ENCODE data around the gene DCPS.

DCPS gene

GRCh38 chr11:126288237-126288636, 15.6 kb upstream of the DCPS start:
- Histone ChIP-seq H3K27me3 (ENCODE audit: insufficient read depth, low read length, poor library complexity) (no peaks in the 10 kb centered on the region), H3K4ac (ENCODE audit: low read depth, low read length) (no peak overlapping the region), H2BK120ac (ENCODE audit: low read depth, low read length) (no peak overlapping the region), H2BK15ac (replicated peaks; ENCODE audit: low read depth) (no peak overlapping the region), H4K5ac (ENCODE audit: low read length) (no peak overlapping the region), H2AK5ac (ENCODE audit: low read length) (no peak overlapping the region), H3K23ac (ENCODE audit: low read length) (no peak overlapping the region), H3K4me3 (ENCODE audit: low read length) (no peak overlapping the region), H3K18ac (ENCODE audit: low read length) (no peak overlapping the region), H3K36me3 (ENCODE audit: control insufficient read depth, insufficient read depth, low read length) (no peaks in the 10 kb centered on the region), H3K56ac (ENCODE audit: low read length) (no peak overlapping the region), H3K79me1 (ENCODE audit: low read length) (no peaks in the 10 kb centered on the region), H3K4me1 (ENCODE audit: control insufficient read depth, low read depth, low read length) (peaks cover 4% of the 10 kb centered on the region), H4K8ac (ENCODE audit: low read depth, low read length) (no peak overlapping the region), H3K79me2 (ENCODE audit: control insufficient read depth, insufficient read depth, low read length) (no peaks in the 10 kb centered on the region), H2BK5ac (ENCODE audit: low read length) (no peak overlapping the region), H3K27ac (ENCODE audit: low read depth, low read length) (no peak overlapping the region), H3K9ac (ENCODE audit: low read length) (no peak overlapping the region), H3K4me2 (ENCODE audit: low read length) (no peak overlapping the region)
- DNase-seq: no peak
- no CpG with 5 or more reads among the region's 6 CpGs for WGBS (ENCODE audit: extremely low coverage, insufficient coverage, low lambda C conversion rate)

- Histone ChIP-seq H2AK5ac (ENCODE audit: low read length) (no peak overlapping the region), H2BK5ac (ENCODE audit: low read length) (no peak overlapping the region), H2BK120ac (ENCODE audit: low read depth, low read length) (no peak overlapping the region), H4K8ac (ENCODE audit: low read depth, low read length) (no peak overlapping the region), H3K56ac (ENCODE audit: low read length) (no peak overlapping the region), H2BK15ac (replicated peaks; ENCODE audit: low read depth) (no peak overlapping the region), H3K36me3 (ENCODE audit: control insufficient read depth, insufficient read depth, low read length) (no peaks in the 10 kb centered on the region), H3K79me2 (ENCODE audit: control insufficient read depth, insufficient read depth, low read length) (no peaks in the 10 kb centered on the region), H3K27ac (ENCODE audit: low read depth, low read length) (no peak overlapping the region), H3K4ac (ENCODE audit: low read depth, low read length) (no peak overlapping the region), H3K18ac (ENCODE audit: low read length) (no peak overlapping the region), H3K27me3 (ENCODE audit: insufficient read depth, low read length, poor library complexity) (no peaks in the 10 kb centered on the region), H3K4me3 (ENCODE audit: low read length) (no peak overlapping the region), H3K79me1 (ENCODE audit: low read length) (no peaks in the 10 kb centered on the region), H4K5ac (ENCODE audit: low read length) (no peak overlapping the region), H3K9ac (ENCODE audit: low read length) (no peak overlapping the region), H3K23ac (ENCODE audit: low read length) (no peak overlapping the region), H3K4me2 (ENCODE audit: low read length) (no peak overlapping the region), H3K4me1 (ENCODE audit: control insufficient read depth, low read depth, low read length) (no peaks in the 10 kb centered on the region)
- DNase-seq: no peak
- no CpG with 5 or more reads among the region's 12 CpGs for WGBS (ENCODE audit: extremely low coverage, insufficient coverage, low lambda C conversion rate)
Observed at GRCh38 chr11:126290887-126291286, 13.0 kb upstream of the DCPS start.

DNA sequence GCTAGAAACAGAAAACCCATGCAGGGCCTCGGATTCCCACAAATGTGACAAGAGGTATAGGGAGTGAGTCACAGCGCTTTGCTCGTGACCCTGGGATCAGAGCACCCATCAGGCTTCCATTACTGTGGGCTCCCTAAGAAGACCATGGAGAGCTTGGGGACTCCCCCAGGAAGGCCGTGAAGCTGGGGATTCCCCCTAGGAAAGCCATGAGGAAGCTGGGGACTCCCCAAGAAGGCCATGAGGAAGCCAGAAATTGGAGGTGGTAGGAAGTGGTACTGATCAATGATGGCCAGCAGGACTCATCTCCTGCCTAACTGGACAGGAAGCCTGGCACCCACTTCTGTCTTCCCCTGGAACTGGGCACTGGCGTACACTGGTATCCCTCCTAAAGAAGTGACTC, 10.1 kb upstream of the DCPS start:
- Histone ChIP-seq H3K18ac (ENCODE audit: low read length) (no peak overlapping the region), H3K27ac (ENCODE audit: low read depth, low read length) (no peak overlapping the region), H3K79me1 (ENCODE audit: low read length) (no peaks in the 10 kb centered on the region), H3K4me3 (ENCODE audit: low read length) (no peak overlapping the region), H2BK5ac (ENCODE audit: low read length) (no peak overlapping the region), H3K56ac (ENCODE audit: low read length) (no peak overlapping the region), H2AK5ac (ENCODE audit: low read length) (no peak overlapping the region), H3K27me3 (ENCODE audit: insufficient read depth, low read length, poor library complexity) (no peaks in the 10 kb centered on the region), H4K8ac (ENCODE audit: low read depth, low read length) (no peak overlapping the region), H3K4me2 (ENCODE audit: low read length) (no peak overlapping the region), H3K36me3 (ENCODE audit: control insufficient read depth, insufficient read depth, low read length) (no peaks in the 10 kb centered on the region), H4K5ac (ENCODE audit: low read length) (no peak overlapping the region), H3K79me2 (ENCODE audit: control insufficient read depth, insufficient read depth, low read length) (no peaks in the 10 kb centered on the region), H2BK15ac (replicated peaks; ENCODE audit: low read depth) (no peak overlapping the region), H2BK120ac (ENCODE audit: low read depth, low read length) (no peak overlapping the region), H3K4ac (ENCODE audit: low read depth, low read length) (no peak overlapping the region), H3K23ac (ENCODE audit: low read length) (no peak overlapping the region), H3K4me1 (ENCODE audit: control insufficient read depth, low read depth, low read length) (no peaks in the 10 kb centered on the region), H3K9ac (ENCODE audit: low read length) (no peak overlapping the region)
- no peak for DNase-seq
- WGBS (ENCODE audit: extremely low coverage, insufficient coverage, low lambda C conversion rate): no CpG with 5 or more reads among the region's 5 CpGs

- no peak overlapping the region for H3K4ac ChIP-seq (ENCODE audit: low read depth, low read length)
- no CpG with 5 or more reads among the region's 2 CpGs for WGBS (ENCODE audit: extremely low coverage, insufficient coverage, low lambda C conversion rate)
- H3K36me3 ChIP-seq (ENCODE audit: control insufficient read depth, insufficient read depth, low read length): no peaks in the 10 kb centered on the region
Observed at GRCh38 chr11:126297004-126297403, 6.9 kb upstream of the DCPS start.

DNA sequence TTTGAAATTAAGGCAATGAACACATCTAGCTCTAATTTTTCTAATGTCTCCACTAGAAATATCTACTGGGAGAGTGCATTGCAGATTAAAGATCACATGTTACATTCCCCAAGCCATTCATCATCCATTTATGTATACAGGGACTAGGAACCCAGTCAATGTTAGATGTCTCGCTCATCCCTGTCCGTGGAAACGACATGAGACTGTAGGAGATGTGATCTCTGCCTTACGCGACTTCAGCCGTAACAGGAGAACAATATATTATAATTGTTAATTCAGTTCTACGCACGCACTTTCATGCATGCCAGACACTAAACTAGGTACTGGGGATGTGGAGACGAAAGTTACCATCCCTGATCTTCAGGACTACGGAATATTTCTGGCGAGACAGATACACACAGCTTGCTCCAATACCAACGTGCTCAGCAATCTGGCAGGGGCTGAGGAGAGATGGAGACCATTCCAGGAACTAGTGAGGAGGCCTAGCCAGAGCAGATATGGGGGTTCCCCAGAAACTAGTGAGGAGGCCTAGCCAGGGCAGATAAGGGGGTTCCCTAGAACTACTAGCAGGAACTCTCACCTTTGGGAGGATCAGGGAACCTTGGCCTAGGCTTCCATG, 706 bp downstream of the DCPS start:
- Histone ChIP-seq H4K5ac (ENCODE audit: low read length) (no peak overlapping the region), H3K4me2 (ENCODE audit: low read length) (peak overlapping the region; percentile 28), H3K79me2 (ENCODE audit: control insufficient read depth, insufficient read depth, low read length) (no peaks in the 10 kb centered on the region), H4K8ac (ENCODE audit: low read depth, low read length) (no peak overlapping the region), H3K27ac (ENCODE audit: low read depth, low read length) (no peak overlapping the region), H3K4me3 (ENCODE audit: low read length) (no peak overlapping the region), H2BK15ac (replicated peaks; ENCODE audit: low read depth) (no peak overlapping the region), H2BK120ac (ENCODE audit: low read depth, low read length) (no peak overlapping the region), H3K27me3 (ENCODE audit: insufficient read depth, low read length, poor library complexity) (no peaks in the 10 kb centered on the region), H3K79me1 (ENCODE audit: low read length) (no peaks in the 10 kb centered on the region), H3K4me1 (ENCODE audit: control insufficient read depth, low read depth, low read length) (no peaks in the 10 kb centered on the region), H2AK5ac (ENCODE audit: low read length) (no peak overlapping the region), H3K36me3 (ENCODE audit: control insufficient read depth, insufficient read depth, low read length) (no peaks in the 10 kb centered on the region), H3K4ac (ENCODE audit: low read depth, low read length) (no peak overlapping the region), H3K23ac (ENCODE audit: low read length) (no peak overlapping the region), H3K9ac (ENCODE audit: low read length) (peak overlapping the region; percentile 32), H3K56ac (ENCODE audit: low read length) (peak overlapping the region; percentile 63), H3K18ac (ENCODE audit: low read length) (no peak overlapping the region), H2BK5ac (ENCODE audit: low read length) (no peak overlapping the region)
- no peak for DNase-seq
- no CpG with 5 or more reads among the region's 12 CpGs for WGBS (ENCODE audit: extremely low coverage, insufficient coverage, low lambda C conversion rate)

More at GRCh38 chr11:126297004-126297403, 6.9 kb upstream of the DCPS start:
- H2BK15ac ChIP-seq (replicated peaks; ENCODE audit: low read depth): no peak overlapping the region
- no peaks in the 10 kb centered on the region for H3K4me1 ChIP-seq (ENCODE audit: control insufficient read depth, low read depth, low read length)
- H2BK120ac ChIP-seq (ENCODE audit: low read depth, low read length): no peak overlapping the region
- no peak overlapping the region for H3K18ac ChIP-seq (ENCODE audit: low read length)
- no peak overlapping the region for H4K5ac ChIP-seq (ENCODE audit: low read length)
- no peaks in the 10 kb centered on the region for H3K79me1 ChIP-seq (ENCODE audit: low read length)
- H3K79me2 ChIP-seq (ENCODE audit: control insufficient read depth, insufficient read depth, low read length): no peaks in the 10 kb centered on the region
- no peak overlapping the region for H3K27ac ChIP-seq (ENCODE audit: low read depth, low read length)
- no peak for DNase-seq
- H3K9ac ChIP-seq (ENCODE audit: low read length): no peak overlapping the region
- no peaks in the 10 kb centered on the region for H3K27me3 ChIP-seq (ENCODE audit: insufficient read depth, low read length, poor library complexity)
- no peak overlapping the region for H3K56ac ChIP-seq (ENCODE audit: low read length)
- H3K23ac ChIP-seq (ENCODE audit: low read length): no peak overlapping the region
- H4K8ac ChIP-seq (ENCODE audit: low read depth, low read length): no peak overlapping the region
- H3K4me3 ChIP-seq (ENCODE audit: low read length): no peak overlapping the region
- no peak overlapping the region for H2BK5ac ChIP-seq (ENCODE audit: low read length)
- H2AK5ac ChIP-seq (ENCODE audit: low read length): no peak overlapping the region
- H3K4me2 ChIP-seq (ENCODE audit: low read length): no peak overlapping the region

DNA sequence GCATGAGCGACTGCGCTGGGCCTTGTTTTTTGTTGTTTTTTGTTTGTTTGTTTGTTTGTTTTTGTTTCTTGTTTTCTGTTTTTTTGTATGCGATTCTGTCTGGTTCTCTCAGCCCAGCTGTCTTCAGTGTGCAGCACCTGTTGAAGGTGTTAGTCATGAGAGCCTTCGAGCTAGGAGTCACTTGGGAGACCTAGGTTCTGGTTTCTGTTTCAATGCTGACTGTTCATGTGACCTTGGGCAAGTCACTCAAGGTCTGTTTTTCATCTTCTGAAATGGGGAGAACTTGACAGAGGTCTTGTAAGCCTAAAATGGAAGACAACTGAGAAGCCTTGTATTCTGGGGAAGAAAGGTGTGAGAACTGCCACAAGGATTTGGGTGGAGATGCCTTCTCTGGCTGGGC, 1.8 kb downstream of the DCPS start:
- no peak overlapping the region for H4K5ac ChIP-seq (ENCODE audit: low read length)
- H3K79me2 ChIP-seq (ENCODE audit: control insufficient read depth, insufficient read depth, low read length): no peaks in the 10 kb centered on the region
- no peak overlapping the region for H2BK5ac ChIP-seq (ENCODE audit: low read length)
- H2BK15ac ChIP-seq (replicated peaks; ENCODE audit: low read depth): no peak overlapping the region
- no peaks in the 10 kb centered on the region for H3K36me3 ChIP-seq (ENCODE audit: control insufficient read depth, insufficient read depth, low read length)
- no peak overlapping the region for H3K4ac ChIP-seq (ENCODE audit: low read depth, low read length)
- H4K8ac ChIP-seq (ENCODE audit: low read depth, low read length): no peak overlapping the region
- H3K4me3 ChIP-seq (ENCODE audit: low read length): no peak overlapping the region
- no peak for DNase-seq
- no peak overlapping the region for H3K27ac ChIP-seq (ENCODE audit: low read depth, low read length)
- no peak overlapping the region for H3K4me2 ChIP-seq (ENCODE audit: low read length)
- H3K79me1 ChIP-seq (ENCODE audit: low read length): no peaks in the 10 kb centered on the region
- no peak overlapping the region for H2AK5ac ChIP-seq (ENCODE audit: low read length)
- no peak overlapping the region for H2BK120ac ChIP-seq (ENCODE audit: low read depth, low read length)
- no peaks in the 10 kb centered on the region for H3K27me3 ChIP-seq (ENCODE audit: insufficient read depth, low read length, poor library complexity)
- no CpG with 5 or more reads among the region's 4 CpGs for WGBS (ENCODE audit: extremely low coverage, insufficient coverage, low lambda C conversion rate)
- H3K9ac ChIP-seq (ENCODE audit: low read length): no peak overlapping the region
- H3K4me1 ChIP-seq (ENCODE audit: control insufficient read depth, low read depth, low read length): no peaks in the 10 kb centered on the region
- H3K56ac ChIP-seq (ENCODE audit: low read length): peak overlapping the region; percentile 7
- no peak overlapping the region for H3K18ac ChIP-seq (ENCODE audit: low read length)
- no peak overlapping the region for H3K23ac ChIP-seq (ENCODE audit: low read length)

Data from mesendoderm (in vitro differentiated cells).